MG63 (cell line): ENCODE measurements around the gene RBM19. TPM values are rescaled to one million over a fixed set of nuclear protein-coding genes. Genes with fewer than 3 reads are reported as not detected.

Experiments used
- DNase-seq: peaks from one replicate; pipeline ENCODE4 v3.0.0-alpha.2; 2020
- H3K27me3 ChIP-seq: fragments of 250-450 bp; sonication (Bioruptor Pico); 2 replicates; pipeline ENCODE4 v1.5.1; 2020; ENCODE audit warnings: mild to moderate bottlenecking, moderate library complexity
- H3K36me3 ChIP-seq: fragments of 250-450 bp; sonication (Bioruptor Pico); 2 replicates; pipeline ENCODE4 v1.5.1; 2020; ENCODE audit warnings: mild to moderate bottlenecking, moderate library complexity
- H3K4me3 ChIP-seq: fragments of 250-450 bp; sonication (Bioruptor Pico); 2 replicates; pipeline ENCODE4 v1.5.1; 2020; ENCODE audit warnings: mild to moderate bottlenecking, moderate library complexity
- H3K9me3 ChIP-seq: fragments of 250-450 bp; sonication (Bioruptor Pico); 2 replicates; pipeline ENCODE4 v1.5.1; 2020; ENCODE audit warnings: mild to moderate bottlenecking, moderate library complexity
- total RNA-seq: library from RNA; depleted of rRNA; stranded (reverse); fragments of >200 nt; shearing (Covaris generic); gene quantifications from 2 replicates; pipeline ENCODE4 v1.2.3, GENCODE V29; 2014; ENCODE audit warnings: low replicate concordance

Gene RBM19
- total RNA-seq, 1 experiment from 2014 or later, result 17.8 TPM

GRCh38 chr12:113942209-113942608, 23.9 kb downstream of the RBM19 start:
- H3K36me3 ChIP-seq, result peaks cover 9% of the 10 kb centered on the region; the same call in 1 of the 2 replicates
- H3K27me3 ChIP-seq, result no peaks in the 10 kb centered on the region
- no peak overlapping the region for H3K4me3 ChIP-seq
- no peaks in the 10 kb centered on the region for H3K9me3 ChIP-seq
- no peak for DNase-seq

GRCh38 chr12:113941208-113941486, 25.0 kb downstream of the RBM19 start:
- Histone ChIP-seq H3K27me3 (no peaks in the 10 kb centered on the region), H3K36me3 (peaks cover 9% of the 10 kb centered on the region)

DNA sequence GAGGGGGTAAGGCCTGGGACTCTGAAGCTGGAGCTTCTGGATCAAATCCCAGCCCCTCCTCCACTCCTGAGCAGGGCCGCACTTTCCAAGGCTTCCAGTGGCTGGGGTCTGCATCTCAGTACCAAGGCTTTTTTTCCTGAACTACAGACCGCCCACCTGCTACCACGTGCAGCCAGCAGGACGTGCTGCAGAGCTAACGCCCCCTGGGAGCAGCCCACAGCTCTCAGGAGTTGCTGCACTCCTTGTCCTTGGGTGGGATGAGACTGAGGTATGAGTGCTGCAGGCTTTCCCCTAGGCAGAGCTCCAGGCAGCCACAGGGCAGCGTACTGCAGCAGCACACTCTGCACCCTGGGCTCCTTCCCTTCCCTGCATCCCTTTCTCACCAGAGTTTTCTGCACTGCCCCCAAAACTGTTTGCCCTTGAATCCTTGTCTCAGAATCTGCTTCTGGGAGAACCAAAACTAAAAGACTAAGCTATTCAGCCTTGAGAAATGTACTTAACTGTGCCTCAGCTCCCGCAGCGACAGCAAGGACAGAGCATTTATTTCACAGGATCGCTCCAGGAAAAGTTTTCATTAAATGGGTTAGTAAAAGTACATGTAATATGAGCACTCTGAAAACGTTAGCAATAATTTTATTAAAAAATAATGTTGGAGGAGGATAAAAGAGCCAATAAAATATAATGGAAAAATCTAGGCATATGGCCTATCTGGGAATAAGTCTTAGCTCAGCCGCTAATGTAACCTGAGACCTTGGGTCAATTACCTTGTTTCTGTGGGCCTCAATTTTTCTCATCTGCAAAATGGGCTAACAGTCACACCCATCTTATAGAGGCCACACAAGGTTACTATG, 25.5 kb downstream of the RBM19 start:
- Histone ChIP-seq H3K36me3 (peaks cover 6% of the 10 kb centered on the region), H3K27me3 (no peaks in the 10 kb centered on the region)
- no peak for DNase-seq

More at GRCh38 chr12:113941208-113941486, 25.0 kb downstream of the RBM19 start:
- no peak overlapping the region for H3K4me3 ChIP-seq
- H3K9me3 ChIP-seq, result no peaks in the 10 kb centered on the region
- DNase-seq, result no peak

DNA sequence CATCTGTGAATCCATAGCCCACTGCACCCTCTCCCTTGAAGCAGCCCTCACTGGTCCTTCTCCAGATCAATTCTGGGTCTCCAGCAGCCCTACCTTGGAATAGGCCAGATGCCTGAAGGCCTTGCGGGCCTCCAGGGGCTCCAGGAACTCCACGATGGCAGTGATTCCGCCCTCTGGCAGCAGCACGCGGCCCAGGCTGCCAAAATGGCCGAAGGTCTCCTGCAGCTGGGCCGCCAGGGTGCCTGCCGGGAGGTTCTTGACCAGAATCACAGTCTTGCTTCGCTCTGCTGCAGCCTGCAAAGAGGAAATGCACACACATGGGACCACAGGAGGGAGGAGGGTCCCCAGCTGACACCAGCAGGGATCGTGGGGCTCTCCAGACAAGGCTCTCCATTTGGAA, 26.3 kb downstream of the RBM19 start:
- H3K27me3 ChIP-seq, result no peaks in the 10 kb centered on the region
- H3K9me3 ChIP-seq, result no peaks in the 10 kb centered on the region
- H3K4me3 ChIP-seq, result no peak overlapping the region
- DNase-seq, result no peak
- peaks cover 5% of the 10 kb centered on the region for H3K36me3 ChIP-seq

More for the DNA sequence above, 25.5 kb downstream of the RBM19 start:
- Histone ChIP-seq H3K4me3 (no peak overlapping the region), H3K9me3 (no peaks in the 10 kb centered on the region)

GRCh38 chr12:113938471-113938870, 27.7 kb downstream of the RBM19 start:
- H3K4me3 ChIP-seq, result no peak overlapping the region
- DNase-seq, result no peak
- H3K27me3 ChIP-seq, result no peaks in the 10 kb centered on the region
- peaks cover 4% of the 10 kb centered on the region for H3K36me3 ChIP-seq
- H3K9me3 ChIP-seq, result no peaks in the 10 kb centered on the region

DNA sequence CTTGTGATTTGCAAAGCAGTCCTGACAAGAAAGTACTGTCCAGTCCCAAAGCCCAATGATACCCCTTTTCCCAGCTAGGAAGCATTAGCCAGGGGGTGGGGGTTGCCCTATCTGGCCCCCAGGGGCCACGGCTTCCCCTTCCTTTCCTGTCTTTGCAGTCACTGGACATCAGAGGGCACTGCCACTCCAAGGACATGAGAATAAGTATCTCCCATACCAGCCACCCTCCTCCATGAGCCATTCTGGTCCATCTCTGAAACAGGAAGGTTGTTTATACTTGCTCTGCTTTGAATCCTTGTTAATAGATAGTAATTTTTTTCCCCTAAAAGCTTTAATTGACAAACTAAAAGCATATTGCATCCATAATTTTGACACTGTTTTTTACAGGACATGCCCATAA, 29.7 kb downstream of the RBM19 start:
- peaks cover 4% of the 10 kb centered on the region for H3K36me3 ChIP-seq
- DNase-seq, result no peak

DNA sequence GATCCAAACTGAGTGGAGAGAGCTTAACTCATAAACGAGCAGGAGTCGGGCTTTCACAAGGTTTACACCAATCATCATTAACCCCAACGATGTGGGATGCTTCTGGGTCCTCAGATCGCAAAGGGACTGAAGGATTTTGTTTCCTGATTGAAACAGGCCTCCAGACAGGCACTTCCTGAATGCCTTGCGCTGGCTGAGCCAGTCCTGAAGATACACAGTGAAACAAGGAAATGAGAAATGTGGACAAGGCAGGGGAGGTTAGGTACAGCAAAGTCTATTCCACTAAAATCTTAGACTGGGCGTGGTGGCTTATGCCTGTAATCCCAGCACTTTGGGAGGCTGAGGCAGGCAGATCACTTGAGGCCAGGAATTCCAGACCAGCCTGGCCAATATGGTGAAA, 30.7 kb downstream of the RBM19 start:
- Histone ChIP-seq H3K27me3 (no peaks in the 10 kb centered on the region), H3K36me3 (no peaks in the 10 kb centered on the region; the same call in 1 of the 2 replicates)

More for the DNA sequence above, 29.7 kb downstream of the RBM19 start:
- H3K4me3 ChIP-seq, result no peak overlapping the region
- no peaks in the 10 kb centered on the region for H3K9me3 ChIP-seq
- H3K27me3 ChIP-seq, result no peaks in the 10 kb centered on the region

DNA sequence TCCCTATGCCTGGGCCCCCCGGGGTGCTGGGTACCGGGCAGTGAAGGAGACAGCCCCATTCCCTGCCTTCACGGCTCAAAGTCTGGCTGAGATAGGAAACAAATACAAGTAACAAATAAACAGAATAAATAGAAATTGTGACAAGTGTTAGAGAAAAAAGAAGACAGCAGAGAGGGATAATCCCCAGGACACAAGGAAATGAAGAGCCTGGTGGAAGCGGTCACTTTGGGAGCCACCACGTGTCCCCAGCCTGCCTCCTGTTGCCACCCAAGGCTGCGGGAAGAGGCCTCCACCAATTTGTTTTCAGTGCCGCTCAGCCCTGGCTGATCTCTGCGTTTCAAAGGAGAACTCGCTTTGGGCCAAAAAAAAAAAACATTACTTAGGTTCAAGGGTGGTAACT, 31.2 kb downstream of the RBM19 start:
- Histone ChIP-seq H3K9me3 (no peaks in the 10 kb centered on the region), H3K4me3 (no peak overlapping the region), H3K36me3 (no peaks in the 10 kb centered on the region; the same call in 1 of the 2 replicates), H3K27me3 (no peaks in the 10 kb centered on the region)
- DNase-seq, result no peak

More for the DNA sequence above, 30.7 kb downstream of the RBM19 start:
- no peak for DNase-seq
- Histone ChIP-seq H3K4me3 (no peak overlapping the region), H3K9me3 (no peaks in the 10 kb centered on the region)

- no peak for DNase-seq
- H3K9me3 ChIP-seq, result no peaks in the 10 kb centered on the region
- H3K4me3 ChIP-seq, result no peak overlapping the region
- no peaks in the 10 kb centered on the region for H3K27me3 ChIP-seq
- H3K36me3 ChIP-seq, result no peaks in the 10 kb centered on the region; the same call in 1 of the 2 replicates
Measured at GRCh38 chr12:113934060-113934814, 31.9 kb downstream of the RBM19 start.

- Histone ChIP-seq H3K9me3 (no peaks in the 10 kb centered on the region), H3K36me3 (no peaks in the 10 kb centered on the region; the same call in 1 of the 2 replicates), H3K4me3 (no peak overlapping the region), H3K27me3 (no peaks in the 10 kb centered on the region)
- no peak for DNase-seq
Measured at GRCh38 chr12:113933201-113933786, 32.8 kb downstream of the RBM19 start.

GRCh38 chr12:113932381-113933196, 33.5 kb downstream of the RBM19 start:
- H3K27me3 ChIP-seq, result no peaks in the 10 kb centered on the region
- no peaks in the 10 kb centered on the region for H3K9me3 ChIP-seq
- H3K36me3 ChIP-seq, result no peaks in the 10 kb centered on the region; the same call in 1 of the 2 replicates
- DNase-seq, result peak; percentile 24
- H3K4me3 ChIP-seq, result no peak overlapping the region

- no peak for DNase-seq
- H3K36me3 ChIP-seq, result peaks cover 4% of the 10 kb centered on the region; the same call in 1 of the 2 replicates
- no peaks in the 10 kb centered on the region for H3K27me3 ChIP-seq
- no peaks in the 10 kb centered on the region for H3K9me3 ChIP-seq
- H3K4me3 ChIP-seq, result no peak overlapping the region
Measured at GRCh38 chr12:113931517-113931916, 34.6 kb downstream of the RBM19 start.

DNA sequence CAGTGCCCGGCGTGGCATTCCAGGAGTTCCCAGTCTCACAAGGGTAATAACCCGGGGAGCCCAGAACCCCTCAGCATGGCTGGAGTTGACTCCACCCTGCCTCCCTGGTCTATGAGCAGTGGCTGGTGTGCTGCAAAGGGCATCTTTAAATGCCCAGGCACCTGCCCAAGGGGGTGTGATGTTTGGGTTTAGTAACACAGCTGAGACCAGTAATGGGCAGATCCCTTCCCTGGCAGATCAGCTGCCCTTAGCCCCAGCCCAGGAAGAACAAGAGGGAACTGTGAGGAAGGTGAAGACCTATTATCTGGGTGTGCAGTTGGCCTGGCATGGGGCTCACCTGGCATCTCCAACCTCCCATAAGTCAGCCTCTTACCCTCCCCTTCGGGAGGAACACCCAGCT, 35.9 kb downstream of the RBM19 start:
- Histone ChIP-seq H3K36me3 (peaks cover 6% of the 10 kb centered on the region; the same call in 1 of the 2 replicates), H3K4me3 (no peak overlapping the region), H3K27me3 (no peaks in the 10 kb centered on the region), H3K9me3 (no peaks in the 10 kb centered on the region)
- no peak for DNase-seq

DNA sequence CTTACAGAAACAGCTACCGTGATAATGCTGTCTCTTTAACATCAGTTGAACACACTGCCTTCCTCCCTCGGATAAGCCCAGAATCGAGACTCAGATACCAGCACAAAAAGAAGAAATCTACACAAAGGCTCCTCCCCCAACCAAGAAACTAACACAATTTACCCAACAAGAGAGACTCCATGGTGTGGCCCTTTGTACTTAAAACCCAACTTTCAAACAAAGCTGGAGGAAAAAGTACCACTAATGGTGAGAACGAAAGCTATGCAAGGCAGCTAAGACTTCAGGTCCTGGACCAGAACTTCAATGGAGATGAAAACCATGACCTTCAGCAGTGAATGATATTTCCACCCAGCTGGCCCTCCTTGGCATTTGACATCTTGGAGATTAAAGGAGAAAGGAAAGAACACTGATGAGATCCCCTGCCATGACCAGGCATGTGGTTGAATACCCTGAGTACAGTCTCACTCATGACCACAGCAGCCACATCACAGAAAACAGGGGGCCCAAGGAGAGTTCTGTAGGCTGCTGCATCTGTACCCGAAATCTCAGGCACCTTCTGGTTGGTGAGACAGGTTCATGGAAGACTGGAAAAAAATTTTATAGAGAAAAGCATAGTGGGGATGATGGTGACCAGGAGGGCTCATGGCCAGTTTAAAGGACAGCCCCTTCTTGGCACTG, 36.7 kb downstream of the RBM19 start:
- Histone ChIP-seq H3K36me3 (peaks cover 6% of the 10 kb centered on the region; the same call in 1 of the 2 replicates), H3K9me3 (no peaks in the 10 kb centered on the region), H3K4me3 (no peak overlapping the region), H3K27me3 (no peaks in the 10 kb centered on the region)
- DNase-seq, result no peak

DNA sequence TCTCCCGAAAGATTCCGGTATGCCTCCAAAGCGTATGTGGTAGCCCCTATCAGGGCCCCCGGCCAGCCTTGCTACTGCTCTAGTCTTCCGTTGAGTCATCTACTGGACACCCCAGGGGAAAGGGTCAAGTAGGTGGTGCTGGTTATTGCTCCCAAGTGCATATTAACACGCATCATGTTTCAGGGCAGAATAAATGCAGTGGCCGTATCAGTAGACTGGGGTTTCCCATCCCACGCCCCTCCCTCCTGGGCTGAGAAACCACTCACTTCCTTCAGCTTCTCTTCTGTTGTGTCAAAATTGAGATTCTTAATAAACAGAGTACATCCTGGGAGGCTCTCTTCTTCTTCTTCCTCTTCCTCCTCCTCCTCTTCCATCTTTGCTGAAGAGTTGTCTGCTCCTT, 39.3 kb downstream of the RBM19 start:
- no peaks in the 10 kb centered on the region for H3K9me3 ChIP-seq
- no peak overlapping the region for H3K4me3 ChIP-seq
- H3K27me3 ChIP-seq, result no peaks in the 10 kb centered on the region
- no peak for DNase-seq
- peaks cover 6% of the 10 kb centered on the region; the same call in 1 of the 2 replicates for H3K36me3 ChIP-seq

- H3K36me3 ChIP-seq, result peaks cover 6% of the 10 kb centered on the region; the same call in 1 of the 2 replicates
- H3K9me3 ChIP-seq, result no peaks in the 10 kb centered on the region
- DNase-seq, result no peak
Measured at GRCh38 chr12:113924341-113924740, 41.8 kb downstream of the RBM19 start.

More at GRCh38 chr12:113924341-113924740, 41.8 kb downstream of the RBM19 start:
- H3K4me3 ChIP-seq, result no peak overlapping the region
- H3K27me3 ChIP-seq, result no peaks in the 10 kb centered on the region
